ENCODE measurements around the gene DHX8. TPM values are rescaled to one million over a fixed set of nuclear protein-coding genes. Genes with fewer than 3 reads are reported as not detected.

The DHX8 gene
- polyA plus RNA-seq, 6 donors from 2014 or later = 20.5 to 40.4 (median 30.8) TPM

DNA sequence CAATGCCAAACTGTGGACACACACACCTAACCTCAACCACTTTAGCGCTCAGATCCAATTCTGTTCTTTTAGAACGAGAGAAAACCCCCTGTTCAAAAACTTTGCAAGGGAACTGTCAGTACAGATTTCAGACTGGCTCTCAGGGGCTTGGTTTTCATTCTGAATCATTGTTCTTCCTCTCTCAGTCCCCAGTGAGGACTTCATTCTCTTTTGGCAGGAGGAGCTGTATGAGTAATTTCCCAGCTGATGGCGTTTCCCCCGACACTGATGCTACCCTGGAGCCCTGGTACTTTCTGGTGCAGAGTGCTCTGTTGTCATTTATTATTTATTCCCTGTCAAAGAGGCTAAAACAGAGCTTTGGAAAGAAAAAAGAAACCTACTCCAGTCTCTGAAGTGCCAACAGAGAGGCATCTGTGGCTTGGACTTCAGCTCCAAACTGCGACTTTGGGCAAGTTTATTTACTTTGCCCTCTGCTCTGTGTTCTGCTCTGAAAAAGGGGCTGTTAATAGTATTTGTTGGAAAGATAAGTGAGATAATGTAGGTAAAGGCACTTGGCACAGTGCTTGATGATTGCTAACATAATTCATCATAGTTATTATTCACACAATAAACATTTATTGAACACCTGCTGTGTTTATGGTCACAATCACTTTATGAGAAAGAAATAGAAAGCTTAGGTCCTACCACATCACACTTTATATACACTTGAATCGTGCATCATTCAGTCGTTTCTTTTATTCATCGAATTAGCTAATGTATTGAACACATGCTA, 34.0 kb downstream of the DHX8 start:
- H3K27ac Mint-ChIP-seq = no peak overlapping the region
- no peaks in the 10 kb centered on the region for H3K27me3 Mint-ChIP-seq
- no peak for ATAC-seq (ENCODE audit: low read depth in 2 of 2)
- peaks cover 0 to 4% (median 4%) of the 10 kb centered on the region in 3 donors for H3K4me1 Mint-ChIP-seq
- H3K9me3 Mint-ChIP-seq = no peaks in the 10 kb centered on the region
- no peak overlapping the region for H3K4me3 Mint-ChIP-seq
- DNase-seq = no peak
- peaks cover 24 to 47% of the 10 kb centered on the region in 2 donors for H3K36me3 Mint-ChIP-seq

DNA sequence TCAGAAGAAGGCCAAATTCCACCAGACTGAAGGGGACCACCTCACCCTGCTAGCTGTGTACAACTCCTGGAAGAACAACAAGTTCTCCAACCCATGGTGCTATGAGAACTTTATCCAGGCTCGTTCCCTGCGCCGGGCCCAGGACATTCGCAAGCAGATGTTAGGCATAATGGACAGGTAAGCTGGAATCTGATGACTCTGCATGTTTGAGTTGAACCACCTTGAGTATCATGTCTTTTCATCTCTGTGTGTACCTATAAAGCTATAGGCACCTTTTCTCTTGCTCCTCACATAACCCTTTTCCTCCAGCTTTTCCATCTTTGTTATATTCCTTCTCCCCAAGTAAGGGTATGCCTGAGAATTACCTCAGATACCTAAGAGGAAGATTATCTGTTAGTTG, 37.6 kb downstream of the DHX8 start:
- no peak for ATAC-seq (ENCODE audit: low read depth in 2 of 2)

DNA sequence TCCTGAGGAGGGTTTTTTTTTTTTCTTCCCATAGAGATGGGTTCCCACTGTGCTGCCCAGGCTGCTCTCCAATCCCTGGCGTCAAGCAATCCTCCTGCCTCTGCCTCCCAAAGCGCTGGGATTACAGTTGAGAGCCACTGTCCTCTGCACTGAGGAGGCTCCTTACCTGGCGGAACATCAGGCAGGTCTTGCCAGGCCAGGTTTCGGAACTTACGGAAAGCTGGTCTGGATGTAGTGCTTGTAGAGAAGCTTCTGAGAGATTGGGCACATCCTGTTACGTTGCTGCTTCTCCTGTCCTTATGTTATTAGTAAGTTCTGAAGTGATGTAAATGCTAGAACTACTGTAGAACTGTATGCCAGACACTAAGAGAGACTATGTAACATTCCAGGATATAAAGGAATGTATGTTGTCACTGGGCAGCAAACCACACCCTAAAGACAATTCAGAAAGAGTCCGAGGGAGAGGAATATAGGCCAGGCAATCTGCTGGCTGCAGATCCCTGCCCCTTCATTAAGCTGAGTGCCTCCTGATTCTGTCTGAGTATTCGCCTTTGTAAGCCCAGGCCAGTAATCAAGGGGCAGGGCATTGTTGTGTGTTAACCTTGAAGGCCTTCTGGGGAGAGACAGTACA, 41.3 kb downstream of the DHX8 start:
- Mint-ChIP-seq H3K4me1 (peaks cover 2 to 14% (median 4%) of the 10 kb centered on the region in 3 donors), H3K27me3 (no peaks in the 10 kb centered on the region), H3K9me3 (no peaks in the 10 kb centered on the region), H3K36me3 (peaks cover 16 to 24% of the 10 kb centered on the region in 2 donors), H3K27ac (peak overlapping the region in 1 of 6 donors; percentile 57), H3K4me3 (no peak overlapping the region)
- ATAC-seq (ENCODE audit: low read depth in 2 of 2) = no peak
- DNase-seq = no peak

More for the DNA sequence above, 37.6 kb downstream of the DHX8 start:
- Mint-ChIP-seq H3K4me1 (peaks cover 2 to 4% (median 4%) of the 10 kb centered on the region in 3 donors), H3K27ac (peak overlapping the region in 1 of 6 donors; percentile 21), H3K9me3 (no peaks in the 10 kb centered on the region), H3K27me3 (no peaks in the 10 kb centered on the region), H3K36me3 (peaks cover 24 to 53% of the 10 kb centered on the region in 2 donors), H3K4me3 (no peak overlapping the region)
- DNase-seq = no peak

DNA sequence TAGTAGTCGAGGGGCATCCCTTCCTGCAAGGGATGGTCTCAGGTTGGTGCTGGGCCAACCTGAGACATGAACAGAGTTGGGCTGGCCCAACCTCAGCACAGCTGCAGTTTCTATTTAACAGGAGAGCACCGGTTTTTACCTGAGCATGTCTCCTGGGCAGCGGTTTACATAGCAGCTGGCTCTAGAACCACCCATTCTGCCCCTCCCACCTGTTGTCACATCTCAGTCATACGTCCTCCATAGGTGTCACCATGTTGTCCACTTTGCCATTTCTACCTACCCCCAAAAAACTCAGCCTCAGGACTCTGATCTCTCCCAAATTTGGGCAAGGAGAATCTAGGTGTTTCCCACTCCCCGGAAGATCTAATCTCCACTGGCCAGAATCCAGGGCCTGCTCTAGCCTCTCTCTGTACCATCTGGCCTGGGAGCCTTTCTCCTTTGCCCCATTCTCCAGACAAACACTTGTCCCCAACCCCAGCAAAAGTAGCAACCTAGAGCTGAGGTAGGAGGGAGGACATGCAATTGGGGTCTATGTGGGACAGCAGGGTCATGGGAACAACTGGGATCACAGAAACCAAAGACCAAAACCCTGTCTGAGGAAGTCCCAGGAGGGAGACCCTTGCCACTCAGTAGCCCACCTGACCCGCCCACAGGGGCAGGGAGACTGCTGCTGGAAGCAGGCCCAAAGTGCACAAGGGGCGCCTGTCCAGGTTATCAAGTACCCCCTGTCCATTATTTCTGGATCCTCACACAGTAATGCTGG, 43.3 kb downstream of the DHX8 start:
- H3K27ac Mint-ChIP-seq = no peak overlapping the region

DNA sequence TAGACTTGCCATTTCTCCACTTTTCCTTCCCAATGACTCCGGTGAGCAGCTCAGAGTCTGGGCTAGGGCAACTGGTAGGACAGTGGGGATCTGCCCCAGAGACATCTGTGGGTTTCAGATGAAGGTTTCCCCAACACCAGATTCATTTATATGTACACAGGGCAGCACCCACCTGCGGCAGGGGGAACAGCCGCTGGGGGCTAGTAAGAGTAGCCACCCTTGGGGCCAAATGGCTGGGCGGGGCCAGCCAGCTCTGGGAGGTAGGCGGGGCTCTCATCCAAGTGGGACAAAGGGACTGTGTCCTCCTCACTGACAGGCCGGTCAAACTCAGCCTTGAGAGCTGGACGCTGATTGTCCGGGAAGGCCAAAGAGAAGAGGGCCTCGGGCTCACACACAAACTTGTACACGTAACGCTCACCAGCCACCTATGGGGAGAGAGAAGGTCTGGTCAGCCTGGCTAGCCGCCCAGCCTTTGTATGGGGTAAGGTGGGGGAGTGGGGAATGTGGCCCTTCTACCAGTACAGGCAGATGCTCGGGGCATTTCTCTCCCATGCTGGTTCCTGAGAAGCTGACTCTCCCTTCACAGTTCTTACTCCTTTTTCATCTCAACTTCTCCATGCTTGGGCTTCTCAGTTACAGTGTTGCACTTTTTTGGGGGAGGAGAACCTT, 44.7 kb downstream of the DHX8 start:
- ATAC-seq (ENCODE audit: low read depth in 2 of 2) = no peak
- no peak overlapping the region for H3K4me3 Mint-ChIP-seq
- no peak for DNase-seq
- H3K27ac Mint-ChIP-seq = no peak overlapping the region
- H3K36me3 Mint-ChIP-seq = peaks cover 6 to 8% of the 10 kb centered on the region in 2 donors
- H3K27me3 Mint-ChIP-seq = no peaks in the 10 kb centered on the region
- no peaks in the 10 kb centered on the region for H3K9me3 Mint-ChIP-seq
- H3K4me1 Mint-ChIP-seq = peaks cover 0 to 10% (median 2%) of the 10 kb centered on the region in 3 donors

More for the DNA sequence above, 43.3 kb downstream of the DHX8 start:
- Mint-ChIP-seq H3K4me1 (peaks cover 0 to 10% (median 2%) of the 10 kb centered on the region in 3 donors), H3K36me3 (peaks cover 8% of the 10 kb centered on the region in 2 donors), H3K4me3 (no peak overlapping the region), H3K27me3 (no peaks in the 10 kb centered on the region), H3K9me3 (no peaks in the 10 kb centered on the region)
- DNase-seq = no peak
- ATAC-seq (ENCODE audit: low read depth in 2 of 2) = no peak

DNA sequence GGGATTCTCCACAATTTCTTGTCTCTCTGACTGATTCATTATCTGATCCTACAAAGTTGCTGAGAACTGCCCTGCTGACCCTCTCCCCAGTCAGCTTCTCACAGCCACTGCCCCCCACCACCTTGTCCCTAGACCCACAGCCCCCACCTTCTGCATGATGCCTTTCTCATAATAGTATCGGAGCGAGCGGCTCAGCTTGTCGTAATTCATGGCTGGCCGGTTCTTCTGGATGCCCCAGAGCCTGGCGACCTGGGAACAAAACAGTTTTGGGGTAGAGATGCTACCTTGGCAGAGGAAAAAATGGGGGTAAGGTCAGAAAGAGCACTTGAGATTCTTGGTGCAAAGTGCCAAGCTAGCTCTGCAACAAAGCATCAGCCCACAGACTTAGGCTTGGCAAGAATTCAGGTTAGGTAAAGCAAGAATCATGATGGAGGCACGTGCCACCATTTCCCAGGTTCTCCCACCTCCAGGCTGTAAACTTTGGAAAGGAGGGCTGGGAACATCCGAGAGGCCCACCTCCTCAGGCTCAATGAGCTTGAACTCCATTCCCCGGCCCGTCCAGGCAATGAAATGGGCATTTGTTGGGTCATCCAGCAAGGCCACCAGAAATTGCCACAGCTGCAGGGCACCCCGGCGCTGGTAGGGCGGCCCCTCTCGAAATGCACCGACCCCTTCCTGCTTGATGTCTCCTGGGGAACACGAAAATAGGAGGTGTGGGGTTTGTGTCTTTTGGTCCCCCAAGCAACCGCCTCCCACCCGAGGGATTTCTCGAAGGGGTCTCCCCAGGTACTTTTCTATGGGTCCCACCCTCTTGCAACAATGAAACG, 45.4 kb downstream of the DHX8 start:
- peak overlapping the region in 1 of 6 donors; percentile 59 for H3K27ac Mint-ChIP-seq
- ATAC-seq (ENCODE audit: low read depth in 2 of 2) (no peak), DNase-seq (no peak)
- H3K4me1 Mint-ChIP-seq = peaks cover 0 to 10% (median 2%) of the 10 kb centered on the region in 3 donors
- no peaks in the 10 kb centered on the region for H3K9me3 Mint-ChIP-seq
- H3K27me3 Mint-ChIP-seq = no peaks in the 10 kb centered on the region
- peaks cover 0 to 8% of the 10 kb centered on the region in 2 donors for H3K36me3 Mint-ChIP-seq
- H3K4me3 Mint-ChIP-seq = no peak overlapping the region

DNA sequence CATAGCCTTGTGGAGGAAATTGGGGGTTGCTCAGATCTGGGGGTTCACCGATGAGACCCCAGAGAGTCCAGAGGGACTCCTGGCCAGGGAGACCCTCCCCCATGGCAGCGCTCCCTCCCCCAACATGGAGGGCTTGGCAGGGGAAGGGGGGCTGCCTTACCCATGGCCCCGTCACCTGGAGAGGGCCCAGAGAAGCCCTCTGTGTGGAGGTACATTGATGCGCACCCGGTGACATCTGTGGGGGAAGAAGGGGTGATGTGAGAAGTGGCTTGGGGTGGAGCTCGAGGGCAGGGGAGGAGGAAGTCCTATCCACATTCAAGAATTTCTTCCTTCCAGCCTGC, 46.1 kb downstream of the DHX8 start:
- DNase-seq (no peak), ATAC-seq (ENCODE audit: low read depth in 2 of 2) (no peak)
- Mint-ChIP-seq H3K4me1 (peaks cover 0 to 10% (median 1%) of the 10 kb centered on the region in 3 donors), H3K4me3 (no peak overlapping the region), H3K9me3 (no peaks in the 10 kb centered on the region), H3K27me3 (no peaks in the 10 kb centered on the region), H3K36me3 (peaks cover 0 to 8% of the 10 kb centered on the region in 2 donors), H3K27ac (no peak overlapping the region)

DNA sequence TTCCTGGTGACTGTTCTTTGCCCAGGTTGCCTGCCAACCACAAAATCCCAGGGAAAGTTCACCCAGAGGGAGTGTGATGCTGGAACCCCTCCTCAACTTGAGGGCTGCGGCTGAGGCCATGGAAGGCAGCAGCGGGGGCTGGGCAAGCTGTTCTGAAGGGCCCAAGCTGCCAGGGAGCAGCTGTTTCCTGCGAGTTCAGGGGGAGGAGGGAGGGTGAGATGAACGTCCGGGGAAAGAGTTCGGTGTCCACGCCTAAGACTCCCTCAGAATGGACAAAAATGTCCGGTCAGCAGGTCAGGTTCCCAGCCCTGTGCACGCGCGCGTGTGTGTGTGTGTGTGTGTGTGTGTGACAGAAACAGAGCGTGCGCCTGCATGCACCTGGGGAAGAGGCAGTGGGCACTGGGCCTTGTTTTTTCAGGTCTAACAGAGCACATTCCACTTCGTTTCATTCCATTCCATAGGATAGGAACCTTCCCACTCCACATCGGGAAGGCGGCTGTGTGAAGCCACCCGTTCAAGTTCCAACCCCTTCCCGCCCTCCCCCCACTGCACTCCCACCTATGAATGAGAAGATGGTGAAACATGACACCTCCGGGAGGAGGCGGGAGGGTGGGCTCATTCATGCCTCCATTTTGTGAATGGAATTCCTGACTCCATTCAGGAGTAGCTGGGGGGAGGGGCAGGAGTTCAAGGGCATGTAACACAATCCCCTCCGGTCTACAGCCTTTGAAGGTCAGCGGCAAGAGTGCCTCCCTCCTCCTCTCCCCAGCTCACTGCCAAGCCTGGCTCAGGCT, 46.7 kb downstream of the DHX8 start:
- Mint-ChIP-seq H3K36me3 (peaks cover 0 to 8% of the 10 kb centered on the region in 2 donors), H3K4me3 (no peak overlapping the region), H3K9me3 (no peaks in the 10 kb centered on the region), H3K27ac (no peak overlapping the region), H3K4me1 (peaks cover 0 to 10% (median 0%) of the 10 kb centered on the region in 3 donors), H3K27me3 (no peaks in the 10 kb centered on the region)
- DNase-seq (no peak), ATAC-seq (ENCODE audit: low read depth in 2 of 2) (no peak)

DNA sequence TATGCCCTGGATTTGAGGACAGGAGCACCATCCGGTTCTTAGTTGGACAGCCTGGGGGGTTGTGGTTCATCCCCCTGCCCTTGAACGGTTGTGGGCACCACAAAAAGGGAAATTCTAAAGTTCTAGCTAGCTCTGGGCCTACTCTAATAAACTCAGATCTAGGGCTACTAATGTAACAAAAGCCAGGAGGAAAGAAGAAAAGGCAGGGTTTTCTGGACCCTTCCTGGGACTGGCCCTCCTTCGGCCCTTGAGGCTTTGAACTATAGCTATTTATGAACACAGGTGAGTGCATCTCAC, 47.3 kb downstream of the DHX8 start:
- peaks cover 0 to 8% of the 10 kb centered on the region in 2 donors for H3K36me3 Mint-ChIP-seq
- DNase-seq (no peak), ATAC-seq (ENCODE audit: low read depth in 2 of 2) (no peak)
- H3K27me3 Mint-ChIP-seq = no peaks in the 10 kb centered on the region
- H3K4me1 Mint-ChIP-seq = peaks cover 0 to 10% (median 0%) of the 10 kb centered on the region in 3 donors
- no peaks in the 10 kb centered on the region for H3K9me3 Mint-ChIP-seq
- no peak overlapping the region for H3K27ac Mint-ChIP-seq
- no peak overlapping the region for H3K4me3 Mint-ChIP-seq

DNA sequence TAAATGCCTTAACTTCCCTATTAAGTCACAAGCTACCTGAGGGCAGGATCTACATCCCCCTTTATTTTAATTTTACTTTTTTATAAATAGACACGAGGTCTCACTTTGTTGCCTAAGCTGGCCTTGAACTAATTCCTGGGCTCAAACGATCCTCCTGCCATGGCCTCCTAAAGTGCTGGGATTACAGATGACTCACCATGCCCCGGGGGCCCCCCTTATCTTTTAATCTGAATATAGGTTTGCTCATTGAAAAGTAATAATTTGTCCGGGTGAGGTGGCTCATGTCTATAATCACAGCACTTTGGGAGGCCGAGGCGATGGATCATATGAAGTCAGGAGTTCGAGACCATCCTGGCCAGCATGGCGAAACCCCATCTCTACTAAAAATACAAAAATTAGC, 48.2 kb downstream of the DHX8 start:
- DNase-seq (no peak), ATAC-seq (ENCODE audit: low read depth in 2 of 2) (no peak)
- H3K27me3 Mint-ChIP-seq = no peaks in the 10 kb centered on the region
- peaks cover 0 to 10% (median 0%) of the 10 kb centered on the region in 3 donors for H3K4me1 Mint-ChIP-seq
- peaks cover 0 to 4% of the 10 kb centered on the region in 2 donors for H3K36me3 Mint-ChIP-seq
- H3K9me3 Mint-ChIP-seq = no peaks in the 10 kb centered on the region
- peak overlapping the region in 1 of 6 donors; percentile 33 for H3K27ac Mint-ChIP-seq
- no peak overlapping the region for H3K4me3 Mint-ChIP-seq

DNA sequence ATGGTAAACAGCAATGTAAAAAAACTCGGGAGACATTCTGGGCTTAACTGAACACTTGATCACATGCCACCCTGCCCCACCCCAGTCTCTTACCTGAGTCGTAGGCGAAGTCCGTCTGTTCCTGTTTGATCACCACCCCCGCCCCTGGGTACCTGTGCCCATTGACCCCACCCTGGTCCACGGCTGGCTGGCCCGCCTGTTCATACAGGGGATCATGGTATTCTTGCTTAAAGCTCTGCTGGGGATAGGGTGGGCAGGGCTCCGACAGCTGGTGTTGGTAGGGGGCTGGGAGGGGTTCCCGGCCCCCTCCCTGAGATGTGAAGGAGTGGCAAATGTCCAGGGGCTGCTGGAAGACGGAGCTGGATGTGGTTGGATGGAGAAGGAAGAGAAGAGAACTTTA, 48.8 kb downstream of the DHX8 start:
- Mint-ChIP-seq H3K4me1 (peaks cover 0 to 10% (median 0%) of the 10 kb centered on the region in 3 donors), H3K4me3 (no peak overlapping the region), H3K36me3 (no peaks in the 10 kb centered on the region)

DNA sequence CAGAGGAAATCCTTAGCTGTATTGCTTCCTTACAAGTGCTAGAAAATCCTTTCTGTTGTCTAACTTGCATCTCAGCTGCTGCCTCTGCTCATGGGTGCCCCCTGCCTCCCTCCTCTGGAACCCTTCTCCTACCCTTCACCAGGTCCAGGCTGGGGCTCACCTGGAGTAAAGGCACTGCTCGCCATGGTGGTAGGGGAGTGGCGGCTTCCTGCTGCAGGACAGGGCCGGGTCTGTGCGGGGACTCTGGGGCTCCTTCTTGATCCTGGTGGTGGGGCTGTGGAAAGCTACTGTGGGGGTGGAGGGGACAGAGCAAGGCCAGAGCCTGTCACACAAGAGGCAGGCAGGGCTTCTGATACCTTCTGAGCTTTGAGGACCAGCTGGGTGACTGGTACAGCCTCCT, 49.9 kb downstream of the DHX8 start:
- DNase-seq (no peak), ATAC-seq (ENCODE audit: low read depth in 2 of 2) (no peak)
- Mint-ChIP-seq H3K9me3 (no peaks in the 10 kb centered on the region), H3K27ac (no peak overlapping the region), H3K36me3 (no peaks in the 10 kb centered on the region), H3K4me1 (peaks cover 0 to 5% (median 0%) of the 10 kb centered on the region in 3 donors), H3K4me3 (no peak overlapping the region), H3K27me3 (no peaks in the 10 kb centered on the region)

More for the DNA sequence above, 48.8 kb downstream of the DHX8 start:
- DNase-seq = no peak
- Mint-ChIP-seq H3K27me3 (no peaks in the 10 kb centered on the region), H3K9me3 (no peaks in the 10 kb centered on the region), H3K27ac (no peak overlapping the region)
- no peak for ATAC-seq (ENCODE audit: low read depth in 2 of 2)

Data from naive B cell (primary cell).